K562 (cell line): ENCODE measurements around the gene SCUBE1. TPM values are rescaled to one million over a fixed set of nuclear protein-coding genes. Genes with fewer than 3 reads are reported as not detected.

Experiments
- ELK1 ChIP-seq: sonication (generic); formaldehyde crosslinking; IDR thresholded peaks from 2 replicates; pipeline ENCODE4 v1.8.1; 2022; ENCODE audit warnings: missing genetic modification reagents
- FOXP4 ChIP-seq: sonication (generic); formaldehyde crosslinking; IDR thresholded peaks from 2 replicates; pipeline ENCODE4 v1.8.0; 2022; ENCODE audit warnings: mild to moderate bottlenecking, missing genetic modification reagents, borderline replicate concordance
- HMG20B ChIP-seq: fragments of 250-450 bp; sonication (Bioruptor Pico); IDR thresholded peaks from 2 replicates; pipeline ENCODE4 v1.5.0; 2021; ENCODE audit warnings: mild to moderate bottlenecking
- MGA ChIP-seq: fragments of 450-650 bp; IDR thresholded peaks from 2 replicates; pipeline ENCODE4 v1.6.1; 2016; ENCODE audit warnings: mild to moderate bottlenecking, moderate library complexity
- NCOA4 ChIP-seq: fragments of 450-650 bp; IDR thresholded peaks from 2 replicates; pipeline ENCODE4 v1.6.1; 2018; ENCODE audit warnings: mild to moderate bottlenecking; ENCODE audit not compliant: partially characterized antibody
- TAL1 ChIP-seq: fragments of 450-650 bp; IDR thresholded peaks from 2 replicates; pipeline ENCODE4 v1.6.1; 2016; ENCODE audit warnings: mild to moderate bottlenecking
- TFE3 ChIP-seq: fragments of 450-650 bp; formaldehyde crosslinking; IDR thresholded peaks from 2 replicates; pipeline ENCODE4 v1.4.0; 2020; ENCODE audit warnings: mild to moderate bottlenecking, mixed read lengths
- TRIM28 ChIP-seq: fragments of 450-650 bp; IDR thresholded peaks from 2 replicates; pipeline ENCODE4 v1.6.1; 2017
- ZNF23 ChIP-seq: fragments of 250-450 bp; sonication (Bioruptor Pico); IDR thresholded peaks from 2 replicates; pipeline ENCODE4 v1.4.0; 2020; ENCODE audit warnings: mild to moderate bottlenecking
- ZNF24 ChIP-seq: fragments of 450-650 bp; IDR thresholded peaks from 2 replicates; pipeline ENCODE4 v1.6.1; 2016
- ZNF586 ChIP-seq: fragments of 450-650 bp; formaldehyde crosslinking; conservative IDR thresholded peaks from 2 replicates; pipeline ENCODE4 v1.4.0; 2020; ENCODE audit warnings: mild to moderate bottlenecking, moderate library complexity
- ZNF778 ChIP-seq: fragments of 450-650 bp; formaldehyde crosslinking; IDR thresholded peaks from 2 replicates; pipeline ENCODE4 v1.4.0; 2020; ENCODE audit warnings: mild to moderate bottlenecking, moderate library complexity
- polyA plus RNA-seq, 8 experiments: library from polyadenylated mRNA; depleted of rRNA in 4 of 8; stranded (reverse) in 5 of 8; unstranded in 3 of 8; fragments of >200 nt; fragmentation: Nextera tagmentation in 2 of 8; fragmentation: Illumina TruSeq in 1 of 8; extraction: Ambion mirVana in 2 of 8; extraction: Trizol in 1 of 8; gene quantifications; 2 replicates each; pipeline versions ENCODE4 v1.2.1 to v1.2.3, GENCODE V29; 2011 to 2014; ENCODE audit warnings: inconsistent platforms in 1 of 8, missing spikeins in 1 of 8
- total RNA-seq, 7 experiments: library from RNA; depleted of rRNA in 6 of 7; stranded (reverse); fragments of >200 nt in 6 of 7; fragmentation: Illumina TruSeq in 2 of 7; extraction: Trizol in 2 of 7; gene quantifications; 2 replicates each; pipeline versions ENCODE4 v1.2.1 to v1.2.3, GENCODE V29; 2011 to 2021; ENCODE audit warnings: low replicate concordance in 1 of 7

Gene SCUBE1
- total and polyA plus RNA-seq, 9 of the 15 experiments (the other 6 are each of a cell fraction or from before 2014, with no cell fraction given), result 0.03 to 0.47 (median 0.29) TPM; not detected in 6

- no peak for TF ChIP-seq ELK1 (CRISPR knock-in tag)
- peak; percentile 35 for TF ChIP-seq TAL1
- TF ChIP-seq MGA, result no peak
- no peak for TF ChIP-seq TFE3 (CRISPR knock-in tag)
- TF ChIP-seq ZNF778, result no peak
- TF ChIP-seq ZNF586 (CRISPR knock-in tag), result no peak
- no peak for TF ChIP-seq ZNF23 (CRISPR knock-in tag)
- no peak for TF ChIP-seq NCOA4
- no peak for TF ChIP-seq ZNF24
- no peak for TF ChIP-seq HMG20B (CRISPR knock-in tag)
- no peak for TF ChIP-seq FOXP4
- TF ChIP-seq TRIM28, result no peak
These were observed 67.4 kb downstream of the SCUBE1 start (continued) for GRCh38 chr22:43275545-43276317.
